Measurements from ENCODE around the gene RBMXL3. TPM values are rescaled to one million over a fixed set of nuclear protein-coding genes. Genes with fewer than 3 reads are reported as not detected.
"Not testable (repeated sequence)": the region's sequence is repeated elsewhere in the genome, so short reads cannot be mapped to it uniquely, and the experiment has no call there.

The RBMXL3 gene
- total RNA-seq, 2 experiments from 2014 or later, result not detected

DNA sequence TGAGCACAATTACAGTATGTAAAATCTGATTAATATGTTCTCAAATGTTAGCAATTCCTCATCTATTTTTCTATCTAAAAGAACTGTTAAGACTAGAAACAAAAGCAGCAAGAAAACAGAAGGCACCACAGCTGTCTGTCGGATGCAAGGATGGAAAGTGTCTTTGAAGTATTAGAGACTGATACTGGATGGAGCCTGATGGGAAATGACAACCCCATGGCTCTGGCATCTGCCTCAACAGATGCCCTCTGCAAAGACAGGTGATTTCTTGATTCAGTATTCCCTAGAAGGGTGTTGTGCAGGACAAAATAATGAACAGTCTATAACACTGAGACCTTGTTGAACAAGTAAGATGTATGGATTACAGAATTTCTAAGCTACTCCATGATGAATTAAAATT is 24.9 kb downstream of the RBMXL3 start:
- intact Hi-C loops (cut with micrococcal nuclease; ENCODE audit: unreplicated experiment), result no loop called here
- Histone ChIP-seq H3K79me2 (ENCODE audit: insufficient read depth, low read depth, low read length) (no peaks in the 10 kb centered on the region), H2AFZ (ENCODE audit: low read length) (no peak overlapping the region), H4K20me1 (ENCODE audit: insufficient read depth, low read length) (no peaks in the 10 kb centered on the region), H3K4me1 (ENCODE audit: insufficient read depth, low read length, poor library complexity, severe bottlenecking) (no peaks in the 10 kb centered on the region), H3K9me2 (ENCODE audit: insufficient read depth, low read length) (no peaks in the 10 kb centered on the region), H3K9me3 (ENCODE audit: low read length) (no peaks in the 10 kb centered on the region), H3K4me3 (ENCODE audit: low read depth, low read length, poor library complexity, severe bottlenecking) (no peak overlapping the region), H3K27ac (ENCODE audit: low read depth, low read length, poor library complexity, severe bottlenecking) (no peak overlapping the region), H3K36me3 (ENCODE audit: insufficient read depth, low read length) (no peaks in the 10 kb centered on the region), H3K4me2 (ENCODE audit: low read length) (no peak overlapping the region)
- TF ChIP-seq, protein P1, sequence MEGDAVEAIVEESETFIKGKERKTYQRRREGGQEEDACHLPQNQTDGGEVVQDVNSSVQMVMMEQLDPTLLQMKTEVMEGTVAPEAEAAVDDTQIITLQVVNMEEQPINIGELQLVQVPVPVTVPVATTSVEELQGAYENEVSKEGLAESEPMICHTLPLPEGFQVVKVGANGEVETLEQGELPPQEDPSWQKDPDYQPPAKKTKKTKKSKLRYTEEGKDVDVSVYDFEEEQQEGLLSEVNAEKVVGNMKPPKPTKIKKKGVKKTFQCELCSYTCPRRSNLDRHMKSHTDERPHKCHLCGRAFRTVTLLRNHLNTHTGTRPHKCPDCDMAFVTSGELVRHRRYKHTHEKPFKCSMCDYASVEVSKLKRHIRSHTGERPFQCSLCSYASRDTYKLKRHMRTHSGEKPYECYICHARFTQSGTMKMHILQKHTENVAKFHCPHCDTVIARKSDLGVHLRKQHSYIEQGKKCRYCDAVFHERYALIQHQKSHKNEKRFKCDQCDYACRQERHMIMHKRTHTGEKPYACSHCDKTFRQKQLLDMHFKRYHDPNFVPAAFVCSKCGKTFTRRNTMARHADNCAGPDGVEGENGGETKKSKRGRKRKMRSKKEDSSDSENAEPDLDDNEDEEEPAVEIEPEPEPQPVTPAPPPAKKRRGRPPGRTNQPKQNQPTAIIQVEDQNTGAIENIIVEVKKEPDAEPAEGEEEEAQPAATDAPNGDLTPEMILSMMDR (conservative IDR thresholded peaks at IDR 0.05; ENCODE audit: low read length), result no peak
- no peak for TF ChIP-seq EZH2phosphoT487 (IDR thresholded peaks at IDR 0.05; ENCODE audit: borderline replicate concordance, low read depth, low read length)
- ChIA-PET POLR2A (no interaction called here), CTCF (ENCODE audit: unreplicated experiment) (no interaction called here)
- no peak for DNase-seq (ENCODE audit: low spot score)
- BruUV-seq (replicated peaks), result no TSS peak

DNA sequence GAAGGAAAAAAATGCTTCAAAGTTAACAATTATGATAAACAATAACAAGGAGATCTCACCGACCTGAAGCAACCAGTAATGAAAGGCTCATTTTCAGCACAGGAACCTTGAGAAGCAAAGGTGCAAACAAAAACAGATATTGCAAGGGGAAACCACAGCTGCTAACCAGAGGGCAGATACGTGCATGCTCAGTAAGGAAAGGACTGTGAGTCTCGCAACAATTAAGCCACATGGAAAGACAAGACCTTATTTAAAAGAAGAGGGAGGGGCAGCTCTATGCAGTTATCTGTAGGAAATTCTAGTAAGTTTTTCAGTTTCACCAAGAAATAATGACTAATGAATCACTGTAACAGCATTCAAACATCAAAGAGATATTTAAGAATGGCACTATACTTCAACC is 25.4 kb downstream of the RBMXL3 start:
- intact Hi-C loops (cut with micrococcal nuclease; ENCODE audit: unreplicated experiment), result no loop called here
- Histone ChIP-seq H3K4me2 (ENCODE audit: low read length) (no peak overlapping the region), H3K4me3 (ENCODE audit: low read depth, low read length, poor library complexity, severe bottlenecking) (no peak overlapping the region), H2AFZ (ENCODE audit: low read length) (no peak overlapping the region), H3K9me2 (ENCODE audit: insufficient read depth, low read length) (no peaks in the 10 kb centered on the region), H4K20me1 (ENCODE audit: insufficient read depth, low read length) (no peaks in the 10 kb centered on the region), H3K36me3 (ENCODE audit: insufficient read depth, low read length) (no peaks in the 10 kb centered on the region), H3K27ac (ENCODE audit: low read depth, low read length, poor library complexity, severe bottlenecking) (no peak overlapping the region), H3K79me2 (ENCODE audit: insufficient read depth, low read depth, low read length) (no peaks in the 10 kb centered on the region), H3K9me3 (ENCODE audit: low read length) (no peaks in the 10 kb centered on the region), H3K4me1 (ENCODE audit: insufficient read depth, low read length, poor library complexity, severe bottlenecking) (no peaks in the 10 kb centered on the region)
- ChIA-PET CTCF (ENCODE audit: unreplicated experiment) (no interaction called here), POLR2A (no interaction called here)
- BruUV-seq (replicated peaks), result no TSS peak
- no peak for TF ChIP-seq EZH2phosphoT487 (IDR thresholded peaks at IDR 0.05; ENCODE audit: borderline replicate concordance, low read depth, low read length)
- TF ChIP-seq, protein P1 (conservative IDR thresholded peaks at IDR 0.05; ENCODE audit: low read length), result no peak
- DNase-seq (ENCODE audit: low spot score), result no peak

DNA sequence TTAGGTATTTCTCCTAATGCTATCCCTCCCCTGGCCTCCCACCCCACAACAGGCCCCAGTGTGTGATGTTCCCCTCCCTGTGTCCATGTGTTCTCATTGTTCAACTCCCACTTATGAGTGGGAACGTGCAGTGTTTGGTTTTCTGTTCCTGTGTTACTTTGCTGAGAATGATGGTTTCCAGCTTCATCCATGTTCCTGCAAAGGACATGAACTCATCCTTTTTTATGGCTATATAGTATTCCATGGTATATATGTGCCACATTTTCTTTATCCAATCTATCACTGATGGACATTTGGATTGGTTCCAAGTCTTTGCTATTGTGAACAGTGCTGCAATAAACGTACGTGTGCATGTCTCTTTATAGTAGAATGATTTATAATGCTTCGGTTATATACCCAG is 28.1 kb downstream of the RBMXL3 start:
- H3K9me2 ChIP-seq (ENCODE audit: insufficient read depth, low read length); H3K9me3 ChIP-seq (ENCODE audit: low read length); H2AFZ ChIP-seq (ENCODE audit: low read length); H3K79me2 ChIP-seq (ENCODE audit: insufficient read depth, low read depth, low read length); H3K27ac ChIP-seq (ENCODE audit: low read depth, low read length, poor library complexity, severe bottlenecking); H3K4me3 ChIP-seq (ENCODE audit: low read depth, low read length, poor library complexity, severe bottlenecking); H3K4me2 ChIP-seq (ENCODE audit: low read length); DNase-seq (ENCODE audit: low spot score); H3K36me3 ChIP-seq (ENCODE audit: insufficient read depth, low read length); H3K4me1 ChIP-seq (ENCODE audit: insufficient read depth, low read length, poor library complexity, severe bottlenecking); POLR2A ChIA-PET; CTCF ChIA-PET (ENCODE audit: unreplicated experiment); BruUV-seq (replicated peaks); intact Hi-C loops (cut with micrococcal nuclease; ENCODE audit: unreplicated experiment); H4K20me1 ChIP-seq (ENCODE audit: insufficient read depth, low read length): not testable (repeated sequence)

Measured in OCI-LY7 (cell line).